HG03097 (cell line): ENCODE data around the gene CASK.

Source experiments
- ATAC-seq: cut with Tn5 transposase; IDR thresholded peaks from one replicate; pipeline ENCODE4 v1.9.1; 2021; ENCODE audit not compliant: unreplicated experiment, low FRiP score

The CASK gene

GRCh38 chrX:41857670-41858069, 65.7 kb downstream of the CASK start:
- ATAC-seq = no peak

GRCh38 chrX:41846714-41847113, 76.6 kb downstream of the CASK start:
- ATAC-seq = no peak

DNA sequence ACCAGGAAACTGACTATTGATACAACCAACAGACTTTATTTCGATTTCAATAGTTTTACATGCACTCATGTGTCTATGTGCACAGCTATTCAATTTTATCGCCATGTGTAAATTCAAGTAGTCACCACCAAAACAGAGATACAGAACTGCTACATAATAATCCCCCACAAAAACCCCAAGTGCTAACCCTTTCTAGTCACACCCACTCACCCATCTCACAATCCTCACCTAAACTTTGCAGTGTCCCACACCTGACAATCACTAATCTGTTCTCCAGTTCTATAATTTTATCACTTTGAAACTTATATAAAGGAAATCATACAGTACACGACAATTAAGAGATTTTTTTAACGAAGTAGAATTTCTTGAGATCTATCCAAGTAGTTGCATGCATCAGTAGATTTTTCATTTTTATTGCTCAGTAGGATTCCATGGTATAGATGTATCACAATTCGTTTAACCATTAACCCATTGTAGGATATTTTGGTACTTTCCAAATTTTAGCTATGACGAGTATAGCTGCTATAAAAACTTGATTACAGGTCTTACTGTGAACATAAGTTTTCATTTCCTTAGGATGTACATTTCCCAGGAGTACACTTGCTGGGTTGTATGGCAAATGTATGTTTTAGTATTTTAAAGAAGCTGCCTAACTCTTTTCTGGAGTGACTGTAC, 85.9 kb downstream of the CASK start:
- ATAC-seq = peak; percentile 49

DNA sequence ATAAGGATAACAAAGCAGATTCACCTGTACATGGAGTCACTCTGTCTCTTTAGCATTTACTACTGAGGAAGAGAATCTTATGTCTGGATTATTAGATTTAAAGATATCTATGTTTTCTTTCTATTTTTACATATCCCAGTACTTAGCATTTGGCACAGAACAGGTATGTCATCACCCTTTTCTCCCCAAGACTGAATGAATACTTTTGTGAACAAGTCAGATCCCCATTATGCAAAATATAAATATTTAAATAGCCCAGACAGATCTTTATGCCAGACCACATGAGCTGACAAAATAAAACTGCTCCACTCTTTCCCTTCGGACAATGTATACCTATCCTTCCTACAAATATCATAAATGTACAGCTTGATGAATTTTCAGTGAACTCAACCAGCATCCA, 94.5 kb downstream of the CASK start:
- ATAC-seq = no peak

GRCh38 chrX:41827886-41828285, 95.5 kb downstream of the CASK start:
- ATAC-seq = no peak

DNA sequence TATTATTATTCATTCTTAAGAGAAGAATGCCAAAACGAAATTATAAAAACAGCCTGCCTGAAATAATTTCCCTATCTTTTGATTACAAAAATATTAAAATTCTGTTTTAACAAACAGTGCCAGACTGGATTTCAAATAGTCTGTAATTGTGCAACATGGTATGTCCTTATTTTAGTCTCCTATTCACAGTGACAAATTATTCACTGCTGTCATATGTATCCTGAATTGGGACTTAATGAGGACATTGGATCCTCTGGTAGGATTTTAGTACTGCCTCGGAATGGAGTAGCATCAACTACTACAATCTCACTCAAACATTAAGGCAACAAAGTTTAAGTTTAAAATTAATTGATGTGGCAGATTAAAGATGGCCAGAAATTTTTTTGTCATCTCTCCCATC, 97.6 kb downstream of the CASK start:
- ATAC-seq = no peak

GRCh38 chrX:41824551-41824950, 98.8 kb downstream of the CASK start:
- ATAC-seq = no peak

- ATAC-seq = no peak
Measured at GRCh38 chrX:41823402-41823801, 100.0 kb downstream of the CASK start.

- ATAC-seq = no peak
Measured at GRCh38 chrX:41822892-41823291, 100.5 kb downstream of the CASK start.

DNA sequence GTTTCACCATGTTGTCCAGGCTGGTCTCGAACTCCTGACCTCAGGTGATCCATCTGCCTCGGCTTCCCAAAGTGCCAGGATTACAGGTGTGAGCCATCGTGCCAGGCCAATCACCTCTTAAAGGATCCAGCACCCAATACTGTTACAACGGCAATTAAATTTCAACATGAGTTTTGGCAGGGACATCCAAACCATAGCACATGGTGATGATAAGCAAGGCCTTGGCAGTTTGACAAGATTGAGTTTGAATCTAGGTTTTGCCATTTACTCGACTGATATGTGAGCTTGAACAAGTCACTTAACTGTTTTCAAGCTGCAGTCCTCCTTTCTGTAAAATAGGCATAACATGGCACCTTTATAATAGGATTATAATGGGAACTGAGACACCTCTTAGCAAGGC, 115.3 kb downstream of the CASK start:
- no peak for ATAC-seq

DNA sequence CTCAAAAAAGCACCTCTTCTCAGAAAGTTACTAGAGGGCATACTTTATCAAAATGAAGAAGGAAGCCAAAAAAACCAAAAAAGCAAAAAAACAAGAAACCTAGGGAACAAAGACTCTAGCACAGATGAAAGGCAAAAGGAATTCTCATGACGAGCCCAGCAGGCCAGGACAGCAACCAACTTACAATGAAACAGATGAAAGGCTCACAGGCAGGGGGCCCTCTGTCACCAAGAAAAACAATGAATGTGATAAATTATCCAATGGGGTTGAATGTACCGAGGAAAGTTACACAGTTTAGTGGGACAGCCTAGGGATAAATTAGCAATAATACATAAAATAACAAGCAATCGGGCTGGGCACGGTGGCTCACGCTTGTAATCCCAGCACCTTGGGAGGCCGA, 120.4 kb downstream of the CASK start:
- ATAC-seq = no peak

DNA sequence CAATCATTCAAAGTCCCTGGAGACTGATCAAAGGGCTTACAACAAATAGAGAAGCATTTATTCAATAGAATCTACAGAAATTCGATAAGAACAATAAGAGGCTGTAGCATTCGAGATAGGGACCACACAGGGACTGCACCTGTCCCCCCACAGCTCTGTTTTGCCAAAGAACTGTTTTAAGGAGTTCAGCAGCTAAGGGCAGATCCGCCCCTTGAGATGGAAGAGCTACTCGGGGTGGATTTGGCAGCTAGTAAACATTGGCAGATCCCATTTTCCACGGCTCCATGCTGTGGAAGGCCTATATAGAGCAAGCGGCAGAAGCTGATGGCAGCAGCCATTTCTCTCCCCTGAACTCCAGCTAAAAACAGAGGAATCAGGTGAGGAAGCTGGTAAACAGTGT, 123.7 kb downstream of the CASK start:
- no peak for ATAC-seq

- no peak for ATAC-seq
Measured at GRCh38 chrX:41796577-41796976, 126.8 kb downstream of the CASK start.

GRCh38 chrX:41796046-41796445, 127.3 kb downstream of the CASK start:
- no peak for ATAC-seq

DNA sequence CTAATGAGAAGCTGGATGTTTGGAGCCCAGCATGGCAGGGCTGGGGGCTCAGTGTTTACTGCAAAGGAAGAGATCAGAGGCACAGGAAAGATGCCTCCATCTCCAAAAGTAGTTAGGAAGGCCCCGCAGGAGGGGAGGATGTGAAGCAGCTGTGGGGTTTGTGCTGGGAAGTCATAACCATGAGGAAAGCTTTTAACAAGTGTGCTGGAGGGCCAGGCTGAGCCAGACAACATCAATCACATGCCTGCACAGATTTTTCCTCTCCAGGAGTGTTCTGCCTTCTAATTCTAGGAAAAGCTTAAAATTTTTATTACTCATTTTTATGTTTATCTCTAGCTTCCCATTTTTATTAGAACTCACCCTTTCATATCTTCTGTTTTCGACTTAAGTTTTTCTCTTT, 134.0 kb downstream of the CASK start:
- no peak for ATAC-seq

GRCh38 chrX:41785685-41786084, 137.7 kb downstream of the CASK start:
- no peak for ATAC-seq

- ATAC-seq = no peak
Measured at GRCh38 chrX:41781500-41781899, 141.9 kb downstream of the CASK start.

- no peak for ATAC-seq
Measured at GRCh38 chrX:41779941-41780340, 143.4 kb downstream of the CASK start.

DNA sequence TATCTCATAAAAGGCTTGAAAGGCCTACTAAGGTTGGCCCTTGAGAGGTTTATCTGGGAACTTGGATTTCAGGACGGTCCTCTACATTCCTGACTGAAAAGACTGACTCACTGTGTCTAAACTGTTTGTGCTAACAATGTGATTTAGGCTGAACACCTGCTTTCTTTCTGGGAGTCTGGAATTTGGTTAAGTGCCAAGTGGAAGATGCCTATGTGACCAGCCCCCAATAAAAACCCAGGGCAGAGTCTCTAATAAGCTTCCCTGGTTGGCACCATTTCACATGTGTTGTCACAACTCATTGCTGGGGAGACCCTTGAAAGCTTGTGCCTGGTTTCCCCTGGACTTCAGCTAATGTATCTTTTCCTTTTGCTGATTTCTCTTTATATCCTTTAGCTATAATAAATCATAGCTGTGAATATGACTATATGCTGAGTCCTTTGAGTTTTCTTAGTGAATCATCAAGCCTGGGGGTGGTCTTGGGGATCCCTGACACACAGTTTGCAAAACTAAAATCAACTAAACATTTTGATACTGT, 144.3 kb downstream of the CASK start:
- ATAC-seq = no peak

- no peak for ATAC-seq
Measured at GRCh38 chrX:41761702-41762101, 161.7 kb downstream of the CASK start.

GRCh38 chrX:41761169-41761568, 162.2 kb downstream of the CASK start:
- ATAC-seq = no peak

DNA sequence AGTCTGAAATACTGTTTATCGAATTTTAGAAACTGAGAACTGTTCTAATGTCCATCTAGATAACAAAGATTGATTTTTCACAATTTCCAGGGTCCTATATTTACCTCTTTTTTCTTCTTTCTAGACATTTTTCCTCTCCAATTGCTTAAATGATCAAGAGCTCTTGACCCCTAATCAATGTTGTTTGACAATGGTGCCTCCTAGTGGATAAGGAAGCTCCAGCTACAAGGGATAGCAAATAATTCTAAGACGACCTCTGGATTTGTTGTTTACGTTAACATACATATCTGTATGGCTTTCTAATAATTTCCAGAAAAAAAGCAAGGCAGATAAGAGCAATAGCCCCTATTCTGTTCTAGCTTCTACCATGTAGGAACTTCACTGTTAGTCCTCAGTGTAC, 163.5 kb downstream of the CASK start:
- ATAC-seq = no peak

GRCh38 chrX:41758401-41758800, 165.0 kb downstream of the CASK start:
- no peak for ATAC-seq
